Measurements from ENCODE around the gene CAPZB.

- TF ChIP-seq CTCF (IDR thresholded peaks at IDR 0.05; ENCODE audit: insufficient read depth, low read length, poor library complexity, severe bottlenecking) (no peak), EZH2phosphoT487 (conservative IDR thresholded peaks at IDR 0.05; ENCODE audit: low read length) (no peak)
Observed at GRCh38 chr1:19351873-19352272, 133.5 kb downstream of the CAPZB start.
